Measurements from ENCODE around the gene OTUB2. TPM values are rescaled to one million over a fixed set of nuclear protein-coding genes. Genes with fewer than 3 reads are reported as not detected.

Gene OTUB2
- total RNA-seq, 1 donor from 2014 or later: 1.3 TPM

DNA sequence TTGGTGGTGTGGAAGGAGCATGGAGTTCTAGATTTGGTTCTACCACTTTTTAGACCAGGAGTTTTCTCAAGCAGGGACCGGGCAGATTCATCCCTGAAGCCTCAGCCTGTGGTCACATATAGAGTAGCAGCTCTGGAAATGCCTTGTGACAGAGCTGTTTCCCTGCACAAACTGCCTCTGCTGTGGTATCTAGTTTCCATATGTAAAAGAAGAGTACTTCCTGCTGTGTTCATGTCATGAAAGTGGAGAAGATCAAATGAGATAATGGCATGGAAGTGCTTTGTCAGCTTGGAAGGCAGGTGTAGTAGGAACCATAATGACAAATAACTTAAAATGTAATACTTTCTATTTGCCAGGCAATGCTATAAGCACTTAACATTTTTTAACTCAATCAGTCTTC lies 26.1 kb downstream of the OTUB2 start:
- peaks cover 34% of the 10 kb centered on the region for H3K36me3 ChIP-seq (ENCODE audit: control insufficient read depth, insufficient read depth, low read length)

GRCh38 chr14:94052662-94053061 lies 26.5 kb downstream of the OTUB2 start:
- TF ChIP-seq CTCF (IDR thresholded peaks at IDR 0.05; ENCODE audit: insufficient read depth, low read length, severe bottlenecking): no peak
- no peak for FAIRE-seq
- no peak overlapping the region for H3K4me3 ChIP-seq (ENCODE audit: low read depth, low read length)
- H3K27me3 ChIP-seq (ENCODE audit: control insufficient read depth, insufficient read depth, low read length): no peaks in the 10 kb centered on the region
- DNase-seq (ENCODE audit: low read depth): no peak
- H3K36me3 ChIP-seq (ENCODE audit: control insufficient read depth, insufficient read depth, low read length): peaks cover 36% of the 10 kb centered on the region

More for the DNA sequence above, 26.1 kb downstream of the OTUB2 start:
- no peak for DNase-seq (ENCODE audit: low read depth)
- FAIRE-seq: no peak
- Histone ChIP-seq H3K4me3 (ENCODE audit: low read depth, low read length) (no peak overlapping the region), H3K27me3 (ENCODE audit: control insufficient read depth, insufficient read depth, low read length) (no peaks in the 10 kb centered on the region)
- TF ChIP-seq CTCF (IDR thresholded peaks at IDR 0.05; ENCODE audit: insufficient read depth, low read length, severe bottlenecking): no peak

DNA sequence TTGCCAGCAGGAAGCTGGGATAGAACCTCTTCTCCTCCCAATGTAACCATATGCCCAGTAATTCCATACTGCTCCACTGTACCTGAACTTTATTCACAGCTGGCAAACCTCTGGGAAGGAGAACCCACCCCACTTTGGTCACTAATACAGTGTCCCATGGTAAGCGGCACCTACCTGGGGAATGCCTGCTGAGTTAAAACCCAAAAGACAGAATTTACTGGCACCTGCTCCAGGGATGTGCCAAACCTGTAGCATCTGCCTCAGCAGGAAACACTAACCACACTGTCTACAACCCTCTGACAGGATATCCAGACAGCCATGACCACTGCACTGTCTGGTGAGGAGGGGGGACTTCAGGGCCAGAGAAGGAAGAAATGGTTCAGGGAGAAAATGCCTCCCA lies 28.3 kb downstream of the OTUB2 start:
- peaks cover 31% of the 10 kb centered on the region for H3K36me3 ChIP-seq (ENCODE audit: control insufficient read depth, insufficient read depth, low read length)
- FAIRE-seq: no peak

GRCh38 chr14:94054936-94055335 lies 28.8 kb downstream of the OTUB2 start:
- Histone ChIP-seq H3K4me3 (ENCODE audit: low read depth, low read length) (no peak overlapping the region), H3K36me3 (ENCODE audit: control insufficient read depth, insufficient read depth, low read length) (peaks cover 30% of the 10 kb centered on the region), H3K27me3 (ENCODE audit: control insufficient read depth, insufficient read depth, low read length) (no peaks in the 10 kb centered on the region)
- FAIRE-seq: no peak
- no peak for TF ChIP-seq CTCF (IDR thresholded peaks at IDR 0.05; ENCODE audit: insufficient read depth, low read length, severe bottlenecking)
- DNase-seq (ENCODE audit: low read depth): no peak

More for the DNA sequence above, 28.3 kb downstream of the OTUB2 start:
- DNase-seq (ENCODE audit: low read depth): no peak
- no peak for TF ChIP-seq CTCF (IDR thresholded peaks at IDR 0.05; ENCODE audit: insufficient read depth, low read length, severe bottlenecking)
- H3K4me3 ChIP-seq (ENCODE audit: low read depth, low read length): no peak overlapping the region
- no peaks in the 10 kb centered on the region for H3K27me3 ChIP-seq (ENCODE audit: control insufficient read depth, insufficient read depth, low read length)

GRCh38 chr14:94056579-94057308 lies 30.6 kb downstream of the OTUB2 start:
- DNase-seq (ENCODE audit: low read depth) (no peak), FAIRE-seq (no peak)
- H3K36me3 ChIP-seq (ENCODE audit: control insufficient read depth, insufficient read depth, low read length): peaks cover 27% of the 10 kb centered on the region
- TF ChIP-seq CTCF (IDR thresholded peaks at IDR 0.05; ENCODE audit: insufficient read depth, low read length, severe bottlenecking): no peak
- H3K4me3 ChIP-seq (ENCODE audit: low read depth, low read length): no peak overlapping the region
- no peaks in the 10 kb centered on the region for H3K27me3 ChIP-seq (ENCODE audit: control insufficient read depth, insufficient read depth, low read length)
